HL-60 (cell line): ENCODE results near the gene ATP5MG.

Experiments used
- DNase-seq, 2 experiments: peaks; one replicate each; pipeline ENCODE4 v3.0.0-alpha.2; 2010 to 2020; ENCODE audit warnings: low read depth in 1 of 2, low spot score in 1 of 2
- H3K27ac ChIP-seq: fragments of 250-450 bp; sonication (Bioruptor Pico); replicated peaks from 2 replicates; pipeline ENCODE4 v1.5.1; 2020; ENCODE audit warnings: mild to moderate bottlenecking, moderate library complexity
- H3K27me3 ChIP-seq: fragments of 250-450 bp; sonication (Bioruptor Pico); 2 replicates; pipeline ENCODE4 v1.5.1; 2021; ENCODE audit warnings: mild to moderate bottlenecking, moderate library complexity; ENCODE audit not compliant: insufficient read depth, poor library complexity, severe bottlenecking
- H3K4me3 ChIP-seq: replicated peaks from 2 replicates; pipeline ENCODE4 v1.5.1; 2011; ENCODE audit warnings: mild to moderate bottlenecking, control low read depth, low read length; ENCODE audit not compliant: insufficient read depth
- GABPA ChIP-seq: IDR thresholded peaks from 2 replicates; pipeline ENCODE4 v1.6.1; 2012; ENCODE audit warnings: low read depth
- POLR2AphosphoS5 ChIP-seq: IDR thresholded peaks from 2 replicates; pipeline ENCODE4 v1.6.1; 2012; ENCODE audit warnings: low read depth
- SPI1 ChIP-seq: IDR thresholded peaks from 2 replicates; pipeline ENCODE4 v1.6.1; 2012; ENCODE audit warnings: low read depth, mild to moderate bottlenecking, borderline replicate concordance
- TF ChIP-seq, protein P1 (sequence below): IDR thresholded peaks from 2 replicates; pipeline ENCODE4 v1.6.1; 2012; ENCODE audit warnings: low read depth; ENCODE audit not compliant: insufficient replicate concordance
- TF ChIP-seq, protein P2 (sequence below): IDR thresholded peaks from one replicate; pipeline ENCODE4 v1.5.1; 2011; ENCODE audit warnings: low read length, control low read depth, inconsistent platforms; ENCODE audit not compliant: insufficient read depth

The ATP5MG gene

GRCh38 chr11:118383657-118384056 lies 17.7 kb upstream of the ATP5MG start:
- TF ChIP-seq, protein P1, sequence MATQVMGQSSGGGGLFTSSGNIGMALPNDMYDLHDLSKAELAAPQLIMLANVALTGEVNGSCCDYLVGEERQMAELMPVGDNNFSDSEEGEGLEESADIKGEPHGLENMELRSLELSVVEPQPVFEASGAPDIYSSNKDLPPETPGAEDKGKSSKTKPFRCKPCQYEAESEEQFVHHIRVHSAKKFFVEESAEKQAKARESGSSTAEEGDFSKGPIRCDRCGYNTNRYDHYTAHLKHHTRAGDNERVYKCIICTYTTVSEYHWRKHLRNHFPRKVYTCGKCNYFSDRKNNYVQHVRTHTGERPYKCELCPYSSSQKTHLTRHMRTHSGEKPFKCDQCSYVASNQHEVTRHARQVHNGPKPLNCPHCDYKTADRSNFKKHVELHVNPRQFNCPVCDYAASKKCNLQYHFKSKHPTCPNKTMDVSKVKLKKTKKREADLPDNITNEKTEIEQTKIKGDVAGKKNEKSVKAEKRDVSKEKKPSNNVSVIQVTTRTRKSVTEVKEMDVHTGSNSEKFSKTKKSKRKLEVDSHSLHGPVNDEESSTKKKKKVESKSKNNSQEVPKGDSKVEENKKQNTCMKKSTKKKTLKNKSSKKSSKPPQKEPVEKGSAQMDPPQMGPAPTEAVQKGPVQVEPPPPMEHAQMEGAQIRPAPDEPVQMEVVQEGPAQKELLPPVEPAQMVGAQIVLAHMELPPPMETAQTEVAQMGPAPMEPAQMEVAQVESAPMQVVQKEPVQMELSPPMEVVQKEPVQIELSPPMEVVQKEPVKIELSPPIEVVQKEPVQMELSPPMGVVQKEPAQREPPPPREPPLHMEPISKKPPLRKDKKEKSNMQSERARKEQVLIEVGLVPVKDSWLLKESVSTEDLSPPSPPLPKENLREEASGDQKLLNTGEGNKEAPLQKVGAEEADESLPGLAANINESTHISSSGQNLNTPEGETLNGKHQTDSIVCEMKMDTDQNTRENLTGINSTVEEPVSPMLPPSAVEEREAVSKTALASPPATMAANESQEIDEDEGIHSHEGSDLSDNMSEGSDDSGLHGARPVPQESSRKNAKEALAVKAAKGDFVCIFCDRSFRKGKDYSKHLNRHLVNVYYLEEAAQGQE, result no peak
- TF ChIP-seq, protein P2, sequence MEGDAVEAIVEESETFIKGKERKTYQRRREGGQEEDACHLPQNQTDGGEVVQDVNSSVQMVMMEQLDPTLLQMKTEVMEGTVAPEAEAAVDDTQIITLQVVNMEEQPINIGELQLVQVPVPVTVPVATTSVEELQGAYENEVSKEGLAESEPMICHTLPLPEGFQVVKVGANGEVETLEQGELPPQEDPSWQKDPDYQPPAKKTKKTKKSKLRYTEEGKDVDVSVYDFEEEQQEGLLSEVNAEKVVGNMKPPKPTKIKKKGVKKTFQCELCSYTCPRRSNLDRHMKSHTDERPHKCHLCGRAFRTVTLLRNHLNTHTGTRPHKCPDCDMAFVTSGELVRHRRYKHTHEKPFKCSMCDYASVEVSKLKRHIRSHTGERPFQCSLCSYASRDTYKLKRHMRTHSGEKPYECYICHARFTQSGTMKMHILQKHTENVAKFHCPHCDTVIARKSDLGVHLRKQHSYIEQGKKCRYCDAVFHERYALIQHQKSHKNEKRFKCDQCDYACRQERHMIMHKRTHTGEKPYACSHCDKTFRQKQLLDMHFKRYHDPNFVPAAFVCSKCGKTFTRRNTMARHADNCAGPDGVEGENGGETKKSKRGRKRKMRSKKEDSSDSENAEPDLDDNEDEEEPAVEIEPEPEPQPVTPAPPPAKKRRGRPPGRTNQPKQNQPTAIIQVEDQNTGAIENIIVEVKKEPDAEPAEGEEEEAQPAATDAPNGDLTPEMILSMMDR, result no peak
- no peak for TF ChIP-seq SPI1
- TF ChIP-seq POLR2AphosphoS5, result no peak
- no peak for TF ChIP-seq GABPA
- Histone ChIP-seq H3K27ac (no peak overlapping the region), H3K4me3 (no peak overlapping the region), H3K27me3 (no peaks in the 10 kb centered on the region)
- DNase-seq, result no peak

- Histone ChIP-seq H3K27ac (no peak overlapping the region), H3K27me3 (no peaks in the 10 kb centered on the region), H3K4me3 (no peak overlapping the region)
- no peak for DNase-seq
- TF ChIP-seq POLR2AphosphoS5 (no peak), SPI1 (no peak), GABPA (no peak)
- TF ChIP-seq, protein P1, result no peak
- TF ChIP-seq, protein P2, result no peak
Measured at GRCh38 chr11:118396097-118396501, 5.3 kb upstream of the ATP5MG start.

GRCh38 chr11:118397448-118397847 lies 4.0 kb upstream of the ATP5MG start:
- no peak for DNase-seq
- Histone ChIP-seq H3K4me3 (no peak overlapping the region), H3K27me3 (no peaks in the 10 kb centered on the region), H3K27ac (no peak overlapping the region)
- TF ChIP-seq, protein P2, result no peak
- TF ChIP-seq, protein P1, result no peak
- TF ChIP-seq SPI1 (no peak), POLR2AphosphoS5 (no peak), GABPA (no peak)
